GM13977 (cell line): Measurements from ENCODE around the gene CALN1.

Experiments used
- DNase-seq: peaks from one replicate; pipeline ENCODE4 v3.0.0; 2012; ENCODE audit warnings: low spot score
- CTCF ChIP-seq: IDR thresholded peaks from 2 replicates; pipeline ENCODE4 v1.5.1; 2012; ENCODE audit warnings: mild to moderate bottlenecking, control low read depth; ENCODE audit not compliant: insufficient read depth; ENCODE audit errors: extremely low read depth, missing control alignments
- in situ Hi-C: fragments of 300-500 bp; cut with MboI; formaldehyde crosslinking; loops from one replicate; pipeline ENCODE4 v1.12.0; 2022; ENCODE audit warnings: low sequenced_read_pairs, low pct_unique_long_range_greater_than_20kb, mixed read lengths, inconsistent platforms; ENCODE audit not compliant: unreplicated experiment

CALN1 gene

DNA sequence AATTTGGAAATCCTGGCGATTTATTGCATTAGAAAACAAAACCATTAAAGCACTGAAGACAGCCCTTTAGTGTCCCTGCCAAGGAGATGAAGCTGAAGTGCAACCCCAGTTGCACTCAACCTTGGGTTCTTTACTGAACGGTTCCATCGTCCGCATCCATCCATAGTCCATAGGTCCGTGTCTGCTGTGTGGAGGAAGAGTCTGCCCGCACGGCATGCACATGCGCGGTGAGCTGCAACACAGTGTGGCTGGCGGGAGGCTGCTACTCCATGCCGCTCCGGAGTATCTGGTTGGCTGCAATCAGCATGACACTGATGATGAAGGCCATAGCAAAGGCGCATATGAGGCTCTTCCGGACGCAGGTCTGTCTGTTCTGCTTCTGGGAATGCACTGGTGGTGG, 624.6 kb downstream of the CALN1 start:
- in situ Hi-C loops, result no loop called here
- no peak for DNase-seq
- no peak for TF ChIP-seq CTCF

DNA sequence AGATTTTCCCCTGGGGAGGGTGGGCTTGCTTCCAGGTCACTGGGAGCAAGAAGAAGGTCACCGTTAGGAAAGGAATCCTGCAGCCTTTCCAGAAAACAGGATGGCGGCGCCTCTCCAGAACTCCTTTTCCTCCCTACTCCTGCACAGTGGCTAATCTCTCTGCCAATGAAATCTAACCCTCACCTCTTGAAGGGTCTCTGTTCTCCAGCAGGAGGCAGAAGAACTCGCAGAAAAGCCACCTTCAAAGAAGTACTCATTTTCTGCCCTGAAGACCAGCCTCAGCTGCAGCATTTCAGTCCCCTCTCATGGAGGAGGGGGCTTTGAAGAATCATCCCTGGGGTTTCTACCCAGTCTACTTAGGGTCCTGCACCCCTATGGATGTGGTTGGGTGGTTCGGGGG, 626.9 kb downstream of the CALN1 start:
- TF ChIP-seq CTCF, result no peak
- in situ Hi-C loops, result no loop called here
- DNase-seq, result no peak

DNA sequence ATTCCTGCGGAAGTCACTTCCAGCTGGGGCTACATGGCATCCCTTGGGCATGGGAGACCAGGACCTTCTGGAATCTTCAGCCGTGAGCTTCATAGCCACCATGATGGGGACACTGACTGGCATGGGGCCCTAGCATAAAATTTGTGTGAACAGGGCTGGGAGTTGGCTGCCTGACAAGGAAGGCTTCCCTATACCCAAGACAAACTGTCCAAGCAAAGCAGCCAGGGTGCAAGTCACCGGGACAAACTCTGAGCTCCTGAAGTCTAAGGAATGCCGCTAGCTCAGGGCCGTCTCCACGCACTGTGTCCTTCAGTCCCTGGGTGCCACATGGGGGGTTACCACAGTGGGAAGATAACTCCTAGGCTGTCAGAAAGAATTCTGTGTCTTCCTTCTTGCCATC, 627.4 kb downstream of the CALN1 start:
- in situ Hi-C loops, result no loop called here
- no peak for DNase-seq

GRCh38 chr7:71784180-71784579, 628.0 kb downstream of the CALN1 start:
- no peak for TF ChIP-seq CTCF
- in situ Hi-C loops, result no loop called here
- DNase-seq, result no peak

More for the DNA sequence above, 627.4 kb downstream of the CALN1 start:
- TF ChIP-seq CTCF, result no peak

- TF ChIP-seq CTCF, result no peak
- in situ Hi-C loops, result no loop called here
- no peak for DNase-seq
Observed at GRCh38 chr7:71783779-71784178, 628.4 kb downstream of the CALN1 start.

DNA sequence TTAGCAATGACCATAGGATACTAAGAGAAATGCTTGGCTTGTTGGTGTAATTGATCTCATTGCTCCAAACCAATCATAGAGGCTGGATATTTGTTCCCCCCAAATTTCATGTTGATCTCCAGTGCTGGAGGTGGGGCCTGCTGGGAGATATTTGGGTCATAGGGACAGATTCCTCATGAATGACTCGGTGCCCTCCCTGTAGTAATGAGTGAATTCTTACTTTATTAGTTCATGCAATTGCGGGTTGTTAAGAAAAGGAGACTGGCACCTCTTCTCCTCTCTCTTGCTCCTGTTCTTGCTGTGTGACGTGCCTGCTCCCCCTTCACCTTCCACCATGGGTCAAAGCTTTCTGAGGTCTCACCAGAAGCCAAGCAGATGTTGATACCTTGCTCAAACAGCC, 630.1 kb downstream of the CALN1 start:
- in situ Hi-C loops, result no loop called here
- DNase-seq, result no peak
- no peak for TF ChIP-seq CTCF

DNA sequence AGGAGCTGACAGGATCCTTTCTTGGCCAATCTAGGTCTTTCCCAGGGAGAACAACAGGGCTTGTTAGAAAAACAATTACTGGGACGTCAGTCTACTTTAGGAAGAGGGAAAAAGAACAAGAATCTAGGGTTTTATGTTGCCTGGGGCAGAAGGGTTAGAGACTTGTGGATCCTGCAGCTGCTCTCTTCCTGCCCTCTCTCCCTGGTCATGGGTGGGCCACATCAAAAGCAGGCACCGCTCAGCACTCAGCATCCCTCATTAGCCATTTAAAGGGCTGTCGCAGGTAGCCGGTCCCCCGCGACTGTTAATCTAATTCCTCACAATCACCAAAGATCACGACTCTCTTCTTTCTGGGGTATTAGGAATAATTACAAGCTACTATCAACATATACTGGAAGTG, 631.9 kb downstream of the CALN1 start:
- no peak for DNase-seq
- TF ChIP-seq CTCF, result no peak
- in situ Hi-C loops, result no loop called here
